Peyer's patch (tissue), 4 donors: ENCODE results near the gene ALDH1L2. TPM values are rescaled to one million over a fixed set of nuclear protein-coding genes. Genes with fewer than 3 reads are reported as not detected.

Source experiments
- DNase-seq, 3 donors: peaks; one replicate each; pipeline ENCODE4 v3.0.0-alpha.2; 2017 to 2019
- H3K27ac ChIP-seq, 4 donors: fragments of 200-600 bp; sonication (generic); one replicate each; pipeline ENCODE4 v1.5.1; 2016 to 2019
- H3K27me3 ChIP-seq, 2 donors: fragments of 200-600 bp; sonication (generic); one replicate each; pipeline ENCODE4 v1.5.1; 2019
- H3K36me3 ChIP-seq, 3 donors: fragments of 200-600 bp; sonication (generic); one replicate each; pipeline ENCODE4 v1.5.1; 2016 to 2019
- H3K4me1 ChIP-seq, 4 donors: fragments of 200-600 bp; sonication (generic); one replicate each; pipeline ENCODE4 v1.5.1; 2016 to 2019
- H3K4me3 ChIP-seq, 4 donors: fragments of 200-600 bp; sonication (generic); 1 replicate in 3 of 4; 2 replicates in 1 of 4; pipeline ENCODE4 v1.5.1; 2016 to 2019; ENCODE audit warnings: mild to moderate bottlenecking in 1 of 4
- H3K9me3 ChIP-seq, 4 donors: fragments of 200-600 bp; sonication (generic); one replicate each; pipeline ENCODE4 v1.5.1; 2016 to 2019; ENCODE audit warnings: mild to moderate bottlenecking in 1 of 4
- POLR2A ChIP-seq, 2 donors: fragments of 450-650 bp; IDR thresholded peaks; one replicate each; pipeline ENCODE4 v1.5.1; 2017; ENCODE audit warnings: antibody characterized with exemption in 2 of 2, mild to moderate bottlenecking in 2 of 2, moderate library complexity in 2 of 2
- total RNA-seq, 4 donors: library from RNA; depleted of rRNA; stranded (reverse); fragments of >200 nt; gene quantifications; one replicate each; pipeline ENCODE4 v1.1.0, GENCODE V29; 2016
- TF ChIP-seq, protein P1 (sequence below), 6 experiments: fragments of 450-650 bp in 4 of 6; fragments of 200-600 bp in 2 of 6; sonication (generic) in 1 of 6; IDR thresholded peaks; one replicate each; pipeline ENCODE4 v1.5.1; 2017 to 2019; ENCODE audit warnings: antibody characterized with exemption in 6 of 6, mild to moderate bottlenecking in 3 of 6, moderate library complexity in 1 of 6

ALDH1L2 gene
- total RNA-seq, 4 donors from 2014 or later: 0.70 to 5.8 (median 4.0) TPM

DNA sequence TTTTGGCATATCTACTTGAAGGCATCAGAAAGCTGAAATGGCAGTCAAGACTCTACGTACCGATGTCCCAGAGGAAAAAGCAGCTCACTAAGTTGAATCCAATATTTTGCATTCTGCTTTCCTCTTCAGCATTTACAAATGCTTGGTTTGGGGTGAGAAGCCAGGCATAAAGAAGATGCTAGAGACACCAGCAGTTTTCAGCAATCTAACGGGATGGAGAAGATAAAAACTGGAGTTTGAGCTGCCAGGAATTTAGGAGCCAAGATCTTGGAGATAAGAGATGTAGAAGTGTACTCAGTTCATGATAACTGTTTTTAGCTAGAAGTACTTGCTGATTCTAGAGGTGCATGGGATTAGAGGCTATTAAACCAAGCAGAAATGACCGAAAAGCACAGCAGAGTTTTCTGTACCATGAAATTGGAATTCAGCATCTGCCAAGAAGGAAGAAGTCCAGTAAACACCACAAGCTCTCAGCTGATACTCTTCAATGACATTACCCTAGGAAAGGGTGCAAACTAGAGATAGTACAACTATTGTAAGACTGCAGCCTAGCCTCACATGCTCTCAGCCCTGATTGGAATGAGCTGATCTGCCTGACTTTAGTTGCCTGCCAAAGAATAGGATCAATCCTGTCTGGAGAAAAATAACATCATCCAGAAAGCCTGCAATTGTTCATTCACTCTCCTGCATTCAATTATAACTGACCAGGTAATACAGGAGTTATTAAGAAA lies 7.4 kb upstream of the ALDH1L2 start:
- TF ChIP-seq POLR2A (IDR thresholded peaks at IDR 0.05): no peak
- TF ChIP-seq, protein P1, sequence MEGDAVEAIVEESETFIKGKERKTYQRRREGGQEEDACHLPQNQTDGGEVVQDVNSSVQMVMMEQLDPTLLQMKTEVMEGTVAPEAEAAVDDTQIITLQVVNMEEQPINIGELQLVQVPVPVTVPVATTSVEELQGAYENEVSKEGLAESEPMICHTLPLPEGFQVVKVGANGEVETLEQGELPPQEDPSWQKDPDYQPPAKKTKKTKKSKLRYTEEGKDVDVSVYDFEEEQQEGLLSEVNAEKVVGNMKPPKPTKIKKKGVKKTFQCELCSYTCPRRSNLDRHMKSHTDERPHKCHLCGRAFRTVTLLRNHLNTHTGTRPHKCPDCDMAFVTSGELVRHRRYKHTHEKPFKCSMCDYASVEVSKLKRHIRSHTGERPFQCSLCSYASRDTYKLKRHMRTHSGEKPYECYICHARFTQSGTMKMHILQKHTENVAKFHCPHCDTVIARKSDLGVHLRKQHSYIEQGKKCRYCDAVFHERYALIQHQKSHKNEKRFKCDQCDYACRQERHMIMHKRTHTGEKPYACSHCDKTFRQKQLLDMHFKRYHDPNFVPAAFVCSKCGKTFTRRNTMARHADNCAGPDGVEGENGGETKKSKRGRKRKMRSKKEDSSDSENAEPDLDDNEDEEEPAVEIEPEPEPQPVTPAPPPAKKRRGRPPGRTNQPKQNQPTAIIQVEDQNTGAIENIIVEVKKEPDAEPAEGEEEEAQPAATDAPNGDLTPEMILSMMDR (IDR thresholded peaks at IDR 0.05): no peak
- Histone ChIP-seq H3K9me3 (peaks cover 0 to 8% (median 0%) of the 10 kb centered on the region in 4 donors), H3K27me3 (no peaks in the 10 kb centered on the region), H3K36me3 (no peaks in the 10 kb centered on the region), H3K4me3 (no peak overlapping the region), H3K27ac (no peak overlapping the region), H3K4me1 (no peaks in the 10 kb centered on the region)
- no peak for DNase-seq

- H3K27ac ChIP-seq: no peak overlapping the region
- no peaks in the 10 kb centered on the region for H3K27me3 ChIP-seq
- TF ChIP-seq, protein P1 (IDR thresholded peaks at IDR 0.05): no peak
- TF ChIP-seq POLR2A (IDR thresholded peaks at IDR 0.05): no peak
- no peaks in the 10 kb centered on the region for H3K4me1 ChIP-seq
- no peak overlapping the region for H3K4me3 ChIP-seq
- H3K9me3 ChIP-seq: peaks cover 0 to 5% (median 0%) of the 10 kb centered on the region in 4 donors
- DNase-seq: no peak
- no peaks in the 10 kb centered on the region for H3K36me3 ChIP-seq
These were observed 6.1 kb upstream of the ALDH1L2 start for GRCh38 chr12:105090361-105090760.

DNA sequence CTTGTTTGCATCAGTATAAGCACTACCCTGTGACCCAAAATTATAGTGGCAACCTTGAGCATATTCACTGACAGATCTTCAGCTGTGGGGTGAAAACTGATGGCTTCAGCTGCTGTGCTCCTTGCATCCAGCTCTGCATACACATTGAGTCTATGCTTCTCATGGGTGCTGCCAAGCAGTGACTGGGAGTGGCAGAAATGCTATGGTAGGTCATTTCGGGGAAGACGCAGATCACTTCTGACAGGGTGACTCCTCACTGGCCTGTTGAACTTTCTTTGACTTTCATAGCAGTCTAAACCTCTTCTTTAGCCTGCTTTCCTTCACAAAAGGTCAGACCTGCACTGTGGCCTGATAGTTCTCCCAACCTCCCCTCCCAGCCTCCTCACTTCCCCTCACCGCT lies 5.6 kb upstream of the ALDH1L2 start:
- no peak for TF ChIP-seq POLR2A (IDR thresholded peaks at IDR 0.05)
- TF ChIP-seq, protein P1 (IDR thresholded peaks at IDR 0.05): no peak
- Histone ChIP-seq H3K27ac (no peak overlapping the region), H3K4me3 (no peak overlapping the region), H3K27me3 (no peaks in the 10 kb centered on the region), H3K4me1 (no peaks in the 10 kb centered on the region), H3K36me3 (no peaks in the 10 kb centered on the region), H3K9me3 (peaks cover 0 to 2% (median 0%) of the 10 kb centered on the region in 4 donors)
- no peak for DNase-seq

- Histone ChIP-seq H3K27me3 (no peaks in the 10 kb centered on the region), H3K4me3 (no peak overlapping the region), H3K4me1 (peaks cover 0 to 6% (median 0%) of the 10 kb centered on the region in 4 donors), H3K27ac (no peak overlapping the region), H3K36me3 (no peaks in the 10 kb centered on the region), H3K9me3 (no peaks in the 10 kb centered on the region)
- no peak for DNase-seq
- TF ChIP-seq, protein P1 (IDR thresholded peaks at IDR 0.05): no peak
- no peak for TF ChIP-seq POLR2A (IDR thresholded peaks at IDR 0.05)
These were observed 1.2 kb upstream of the ALDH1L2 start for GRCh38 chr12:105085501-105085900.

GRCh38 chr12:105083551-105084105 lies 630 bp downstream of the ALDH1L2 start:
- peak in 2 of 3 donors; percentile 48 to 53 for DNase-seq
- no peak for TF ChIP-seq POLR2A (IDR thresholded peaks at IDR 0.05)
- TF ChIP-seq, protein P1 (IDR thresholded peaks at IDR 0.05): no peak
- peak overlapping the region; percentile 34 to 54 (median 48) for H3K4me3 ChIP-seq
- no peaks in the 10 kb centered on the region for H3K36me3 ChIP-seq
- no peaks in the 10 kb centered on the region for H3K9me3 ChIP-seq
- peaks cover 0 to 6% (median 0%) of the 10 kb centered on the region in 4 donors for H3K4me1 ChIP-seq
- H3K27me3 ChIP-seq: no peaks in the 10 kb centered on the region
- peak overlapping the region in 2 of 4 donors; percentile 5 to 18 for H3K27ac ChIP-seq
